WTC11 (cell line): Measurements from ENCODE around the gene RFLNA. TPM values are rescaled to one million over a fixed set of nuclear protein-coding genes. Genes with fewer than 3 reads are reported as not detected.
A peak's percentile ranks its signal among the peaks of the same experiment; 100 is the strongest.

ENCODE experiments used
- ATAC-seq: fragments of 200-7000 bp; cut with Tn5 transposase; 2 replicates; pipeline ENCODE4 v1.10.0; 2021; ENCODE audit warnings: mild to moderate bottlenecking, moderate library complexity
- CTCF ChIA-PET: fragments of 300-600 bp; sonication (Branson Sonifier 250); formaldehyde crosslinking; loops from one replicate; lab custom pipeline; 2021; ENCODE audit warnings: antibody characterized with exemption; lab: Charles Lee
- POLR2A ChIA-PET: fragments of 350-600 bp; sonication (Branson Sonifier 250); formaldehyde crosslinking; loops from one replicate; lab custom pipeline; 2021; ENCODE audit warnings: antibody characterized with exemption; lab: Charles Lee
- DNase-seq: peaks from one replicate; pipeline ENCODE4 v3.0.0; 2021; ENCODE audit warnings: low spot score
- H3K27ac Mint-ChIP-seq: 2 replicates; pipeline ENCODE4 v1.8.0; 2021; ENCODE audit warnings: mixed read lengths
- H3K27me3 Mint-ChIP-seq: 2 replicates; pipeline ENCODE4 v1.8.0; 2021; ENCODE audit warnings: low read depth, mild to moderate bottlenecking, moderate library complexity, mixed read lengths
- H3K36me3 Mint-ChIP-seq: 2 replicates; pipeline ENCODE4 v1.8.0; 2021; ENCODE audit warnings: mixed read lengths
- H3K4me1 Mint-ChIP-seq: 2 replicates; pipeline ENCODE4 v1.8.0; 2022; ENCODE audit warnings: mixed read lengths
- H3K4me3 Mint-ChIP-seq: 2 replicates; pipeline ENCODE4 v1.8.0; 2021; ENCODE audit warnings: mild to moderate bottlenecking, moderate library complexity, mixed read lengths
- H3K9me3 Mint-ChIP-seq: 2 replicates; pipeline ENCODE4 v1.8.0; 2021; ENCODE audit warnings: mixed read lengths
- ATF1 ChIP-seq: sonication (generic); formaldehyde crosslinking; IDR thresholded peaks from 2 replicates; pipeline ENCODE4 v1.8.1; 2023; ENCODE audit warnings: mild to moderate bottlenecking, moderate library complexity, missing genetic modification reagents
- ATF2 ChIP-seq: sonication (generic); formaldehyde crosslinking; IDR thresholded peaks from 2 replicates; pipeline ENCODE4 v1.8.1; 2022; ENCODE audit warnings: low read depth, missing genetic modification reagents, borderline replicate concordance
- ELF4 ChIP-seq: sonication (generic); formaldehyde crosslinking; IDR thresholded peaks from 2 replicates; pipeline ENCODE4 v1.8.1; 2022; ENCODE audit warnings: low read depth, mild to moderate bottlenecking, moderate library complexity, missing genetic modification reagents
- FOXP1 ChIP-seq: sonication (generic); formaldehyde crosslinking; IDR thresholded peaks from 2 replicates; pipeline ENCODE4 v1.8.0; 2022; ENCODE audit warnings: missing genetic modification reagents, mild to moderate bottlenecking, moderate library complexity, borderline replicate concordance
- RORB ChIP-seq: fragments of 250-450 bp; sonication (Bioruptor Pico); IDR thresholded peaks from 2 replicates; pipeline ENCODE4 v1.9.0; 2021; ENCODE audit warnings: mild to moderate bottlenecking
- STAT6 ChIP-seq: sonication (generic); formaldehyde crosslinking; conservative IDR thresholded peaks from 2 replicates; pipeline ENCODE4 v1.8.1; 2023; ENCODE audit warnings: mild to moderate bottlenecking, low read depth, missing genetic modification reagents, moderate library complexity
- ZBTB21 ChIP-seq: sonication (generic); formaldehyde crosslinking; IDR thresholded peaks from 2 replicates; pipeline ENCODE4 v1.8.1; 2023; ENCODE audit warnings: mild to moderate bottlenecking, missing genetic modification reagents, borderline replicate concordance
- ZNF121 ChIP-seq: sonication (generic); formaldehyde crosslinking; IDR thresholded peaks from 2 replicates; pipeline ENCODE4 v1.8.0; 2023; ENCODE audit warnings: missing genetic modification reagents
- ZNF232 ChIP-seq: sonication (generic); formaldehyde crosslinking; IDR thresholded peaks from 2 replicates; pipeline ENCODE4 v1.8.0; 2022; ENCODE audit warnings: mild to moderate bottlenecking, missing genetic modification reagents
- ZNF263 ChIP-seq: sonication (generic); formaldehyde crosslinking; IDR thresholded peaks from 2 replicates; pipeline ENCODE4 v1.8.1; 2022; ENCODE audit warnings: low read depth, mild to moderate bottlenecking, moderate library complexity, missing genetic modification reagents
- ZNF512 ChIP-seq: sonication (generic); formaldehyde crosslinking; IDR thresholded peaks from 2 replicates; pipeline ENCODE4 v1.8.1; 2022; ENCODE audit warnings: missing genetic modification reagents, borderline replicate concordance
- total RNA-seq: library from RNA; stranded (reverse); gene quantifications from 3 replicates; pipeline ENCODE4 v1.2.3, GENCODE V29; 2021
- TF ChIP-seq, protein P1 (sequence below): fragments of 250-450 bp; sonication (Bioruptor Pico); IDR thresholded peaks from 2 replicates; pipeline ENCODE4 v2.1.2; 2022; ENCODE audit warnings: mild to moderate bottlenecking, moderate library complexity
- TF ChIP-seq, protein P2 (sequence below): sonication (generic); formaldehyde crosslinking; conservative IDR thresholded peaks from 2 replicates; pipeline ENCODE4 v1.8.1; 2022; ENCODE audit warnings: mild to moderate bottlenecking, missing genetic modification reagents
- TF ChIP-seq, protein P3 (sequence below): sonication (generic); formaldehyde crosslinking; IDR thresholded peaks from 2 replicates; pipeline ENCODE4 v1.8.1; 2023; ENCODE audit warnings: mild to moderate bottlenecking, missing genetic modification reagents

RFLNA gene
- total RNA-seq, 1 experiment from 2014 or later: 6.3 TPM

- CTCF ChIA-PET: interaction anchor here (1.3 to 2.7 kb wide), 3 partner anchors 23 to 260 kb away, joined by 4 to 7 read pairs (median 6); no protein-coding TSS in a partner anchor
- Mint-ChIP-seq H3K27me3 (peaks cover 34% of the 10 kb centered on the region), H3K4me1 (peaks cover 48% of the 10 kb centered on the region), H3K36me3 (no peaks in the 10 kb centered on the region), H3K27ac (no peak overlapping the region), H3K4me3 (peak overlapping the region; percentile 72), H3K9me3 (no peaks in the 10 kb centered on the region)
- POLR2A ChIA-PET: no interaction called here
- ATAC-seq: no peak
- TF ChIP-seq ZNF512 (0 out of 2 replicates have a peak, but pooled peaks have one; percentile 15), ZNF232 (CRISPR knock-in tag) (no peak)
- no peak for DNase-seq
These were observed 1.5 kb downstream of the RFLNA start for GRCh38 chr12:124296295-124296915.

- H3K27me3 Mint-ChIP-seq: peaks cover 34% of the 10 kb centered on the region
- no peak for TF ChIP-seq ZNF121 (CRISPR knock-in tag)
- no peak for TF ChIP-seq ATF2 (CRISPR knock-in tag)
- no peak for TF ChIP-seq ZNF263 (CRISPR knock-in tag)
- no peak for TF ChIP-seq ELF4 (CRISPR knock-in tag)
- TF ChIP-seq ATF1: no peak
- TF ChIP-seq RORB: no peak
- no peak for TF ChIP-seq FOXP1 (CRISPR knock-in tag)
- no peak for TF ChIP-seq ZBTB21 (CRISPR knock-in tag)
- TF ChIP-seq, protein P1, sequence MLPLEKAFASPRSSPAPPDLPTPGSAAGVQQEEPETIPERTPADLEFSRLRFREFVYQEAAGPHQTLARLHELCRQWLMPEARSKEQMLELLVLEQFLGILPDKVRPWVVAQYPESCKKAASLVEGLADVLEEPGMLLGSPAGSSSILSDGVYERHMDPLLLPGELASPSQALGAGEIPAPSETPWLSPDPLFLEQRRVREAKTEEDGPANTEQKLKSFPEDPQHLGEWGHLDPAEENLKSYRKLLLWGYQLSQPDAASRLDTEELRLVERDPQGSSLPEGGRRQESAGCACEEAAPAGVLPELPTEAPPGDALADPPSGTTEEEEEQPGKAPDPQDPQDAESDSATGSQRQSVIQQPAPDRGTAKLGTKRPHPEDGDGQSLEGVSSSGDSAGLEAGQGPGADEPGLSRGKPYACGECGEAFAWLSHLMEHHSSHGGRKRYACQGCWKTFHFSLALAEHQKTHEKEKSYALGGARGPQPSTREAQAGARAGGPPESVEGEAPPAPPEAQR (CRISPR knock-in tag): no peak
- TF ChIP-seq, protein P2, sequence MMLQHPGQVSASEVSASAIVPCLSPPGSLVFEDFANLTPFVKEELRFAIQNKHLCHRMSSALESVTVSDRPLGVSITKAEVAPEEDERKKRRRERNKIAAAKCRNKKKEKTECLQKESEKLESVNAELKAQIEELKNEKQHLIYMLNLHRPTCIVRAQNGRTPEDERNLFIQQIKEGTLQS: no peak
- TF ChIP-seq STAT6 (CRISPR knock-in tag): no peak
- TF ChIP-seq, protein P3, sequence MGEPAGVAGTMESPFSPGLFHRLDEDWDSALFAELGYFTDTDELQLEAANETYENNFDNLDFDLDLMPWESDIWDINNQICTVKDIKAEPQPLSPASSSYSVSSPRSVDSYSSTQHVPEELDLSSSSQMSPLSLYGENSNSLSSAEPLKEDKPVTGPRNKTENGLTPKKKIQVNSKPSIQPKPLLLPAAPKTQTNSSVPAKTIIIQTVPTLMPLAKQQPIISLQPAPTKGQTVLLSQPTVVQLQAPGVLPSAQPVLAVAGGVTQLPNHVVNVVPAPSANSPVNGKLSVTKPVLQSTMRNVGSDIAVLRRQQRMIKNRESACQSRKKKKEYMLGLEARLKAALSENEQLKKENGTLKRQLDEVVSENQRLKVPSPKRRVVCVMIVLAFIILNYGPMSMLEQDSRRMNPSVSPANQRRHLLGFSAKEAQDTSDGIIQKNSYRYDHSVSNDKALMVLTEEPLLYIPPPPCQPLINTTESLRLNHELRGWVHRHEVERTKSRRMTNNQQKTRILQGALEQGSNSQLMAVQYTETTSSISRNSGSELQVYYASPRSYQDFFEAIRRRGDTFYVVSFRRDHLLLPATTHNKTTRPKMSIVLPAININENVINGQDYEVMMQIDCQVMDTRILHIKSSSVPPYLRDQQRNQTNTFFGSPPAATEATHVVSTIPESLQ: no peak
- no peaks in the 10 kb centered on the region for H3K9me3 Mint-ChIP-seq
- H3K36me3 Mint-ChIP-seq: no peaks in the 10 kb centered on the region
- DNase-seq: no peak
- peak overlapping the region; percentile 72 for H3K4me3 Mint-ChIP-seq
- POLR2A ChIA-PET: interaction anchor here (0.6 kb wide), 1 partner anchor 347 kb away, joined by 5 read pairs; no protein-coding TSS in a partner anchor
- ATAC-seq: no peak
- H3K4me1 Mint-ChIP-seq: peaks cover 45% of the 10 kb centered on the region
- no peak overlapping the region for H3K27ac Mint-ChIP-seq
- CTCF ChIA-PET: interaction anchor here (0.6 to 2.7 kb wide), 5 partner anchors 17 to 261 kb away, joined by 3 to 7 read pairs (median 4); no protein-coding TSS in a partner anchor
These were observed 2.0 kb downstream of the RFLNA start for GRCh38 chr12:124296916-124297351.
